Sigmoid colon (tissue), 7 donors: ENCODE data around the gene SLC39A6. TPM values are rescaled to one million over a fixed set of nuclear protein-coding genes. Genes with fewer than 3 reads are reported as not detected.
"Not testable (repeated sequence)": the region's sequence is repeated elsewhere in the genome, so short reads cannot be mapped to it uniquely, and the experiment has no call there.

ENCODE experiments used
- DNase-seq: peaks from one replicate; pipeline ENCODE4 v3.0.0-alpha.2; 2019
- H3K27ac ChIP-seq, 4 donors: fragments of 200-600 bp; sonication (generic); one replicate each; pipeline ENCODE4 v1.5.1; 2016 to 2019; ENCODE audit warnings: mild to moderate bottlenecking in 1 of 4
- H3K27me3 ChIP-seq, 3 donors: fragments of 200-600 bp; sonication (generic); one replicate each; pipeline ENCODE4 v1.5.1; 2019; ENCODE audit warnings: mild to moderate bottlenecking in 1 of 3
- H3K36me3 ChIP-seq, 4 donors: fragments of 200-600 bp; sonication (generic); one replicate each; pipeline ENCODE4 v1.5.1; 2016 to 2019
- H3K4me1 ChIP-seq, 4 donors: fragments of 200-600 bp; sonication (generic); one replicate each; pipeline ENCODE4 v1.5.1; 2017 to 2019
- H3K4me3 ChIP-seq, 4 donors: fragments of 200-600 bp; sonication (generic); one replicate each; pipeline ENCODE4 v1.5.1; 2017 to 2019; ENCODE audit warnings: mild to moderate bottlenecking in 2 of 4, moderate library complexity in 1 of 4
- H3K9me3 ChIP-seq, 4 donors: fragments of 200-600 bp in 3 of 4; sonication (generic) in 3 of 4; one replicate each; pipeline versions ENCODE4 v1.5.1 to v1.6.1; 2013 to 2019
- CTCF ChIP-seq, 4 experiments: fragments of 450-650 bp in 3 of 4; fragments of 200-600 bp in 1 of 4; IDR thresholded peaks; one replicate each; pipeline ENCODE4 v1.5.1; 2016 to 2019; ENCODE audit warnings: antibody characterized with exemption in 4 of 4, mild to moderate bottlenecking in 3 of 4, moderate library complexity in 2 of 4
- EP300 ChIP-seq, 4 donors: sonication (generic); formaldehyde crosslinking; IDR thresholded peaks; one replicate each; pipeline ENCODE4 v1.6.1; 2017; ENCODE audit warnings: antibody characterized with exemption in 4 of 4
- POLR2A ChIP-seq, 2 donors: fragments of 450-650 bp; IDR thresholded peaks; one replicate each; pipeline ENCODE4 v1.6.1; 2016; ENCODE audit warnings: antibody characterized with exemption in 2 of 2, mild to moderate bottlenecking in 2 of 2, moderate library complexity in 2 of 2
- POLR2AphosphoS5 ChIP-seq, 4 donors: sonication (generic); formaldehyde crosslinking; IDR thresholded peaks; one replicate each; pipeline ENCODE4 v1.6.1; 2017; ENCODE audit warnings: antibody characterized with exemption in 4 of 4
- WGBS, 2 donors: extraction: QIAGEN DNeasy Blood & Tissue Kit; methylation state at CpG; one replicate each; pipeline ENCODE4 v1.1.7; 2013; 5-methylcytosine and 5-hydroxymethylcytosine counted together
- intact Hi-C: fragments of 100-400 bp; cut with DNase I; formaldehyde crosslinking; loops from one replicate; pipeline ENCODE4 v1.15.1; 2023
- polyA plus RNA-seq, 3 donors: library from polyadenylated mRNA; stranded (reverse); fragments of 200-250 nt; gene quantifications; one replicate each; pipeline ENCODE4 v1.2.3, GENCODE V29; 2013
- total RNA-seq, 4 donors: library from RNA; depleted of rRNA; stranded (reverse); fragments of >200 nt; gene quantifications; one replicate each; pipeline ENCODE4 v1.1.0, GENCODE V29; 2016
- donor health status: healthy with polysubstance abuse.
- donor health status: Bipolar disorder and iron deficiency.
- donor health status: healthy.

SLC39A6 gene
- total and polyA plus RNA-seq, 7 donors, result 1.8 to 34.6 (median 28.1) TPM

DNA sequence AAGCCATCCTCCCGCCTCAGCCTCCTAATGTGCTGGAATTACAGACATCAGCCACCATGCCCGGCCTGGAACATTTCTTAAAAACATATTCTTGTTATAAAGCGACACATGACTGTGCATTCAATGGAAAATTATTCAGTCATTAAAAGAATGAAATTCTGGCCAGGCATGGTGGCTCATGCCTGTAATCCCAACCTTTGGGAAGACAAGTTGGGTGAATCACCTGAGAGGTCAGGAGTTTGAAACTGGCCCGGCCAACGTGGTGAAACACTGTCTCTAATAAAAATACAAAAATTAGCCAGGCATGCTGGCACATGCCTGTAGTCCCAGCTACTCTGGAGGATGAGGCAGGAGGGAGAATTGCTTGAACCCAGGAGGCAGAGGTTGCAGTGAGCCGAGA lies 40.1 kb downstream of the SLC39A6 start:
- Histone ChIP-seq H3K9me3 (no peaks in the 10 kb centered on the region), H3K4me3 (no peak overlapping the region), H3K4me1 (no peaks in the 10 kb centered on the region), H3K27ac (no peak overlapping the region), H3K36me3 (no peaks in the 10 kb centered on the region), H3K27me3 (no peaks in the 10 kb centered on the region)
- no peak for DNase-seq
- TF ChIP-seq CTCF (IDR thresholded peaks at IDR 0.05), result no peak
- TF ChIP-seq POLR2AphosphoS5 (IDR thresholded peaks at IDR 0.05), result no peak
- TF ChIP-seq POLR2A (IDR thresholded peaks at IDR 0.05), result no peak
- TF ChIP-seq EP300 (IDR thresholded peaks at IDR 0.05), result no peak
- 88 to 89% methylated on average over 6 of the region's 6 CpGs for WGBS, 2 donors
- intact Hi-C loops, result no loop called here

DNA sequence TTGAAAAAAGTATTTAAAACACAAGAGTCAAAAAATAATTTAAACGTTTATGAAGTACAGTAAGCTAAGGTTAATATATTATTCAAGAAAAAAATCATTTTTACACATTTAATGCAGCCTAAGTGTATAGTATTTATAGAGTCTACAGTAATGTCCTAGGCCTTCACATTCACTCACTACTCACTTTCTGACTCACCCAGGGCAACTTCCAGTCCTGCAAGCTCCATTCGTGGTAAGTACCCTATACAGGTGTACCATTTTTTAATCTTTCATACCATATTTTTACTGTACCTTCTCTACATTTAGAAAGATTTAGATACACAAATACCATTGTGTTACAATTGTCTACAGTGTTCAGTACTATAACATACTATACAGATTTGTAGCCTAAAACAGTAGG lies 40.9 kb downstream of the SLC39A6 start:
- Histone ChIP-seq H3K36me3 (no peaks in the 10 kb centered on the region), H3K9me3 (no peaks in the 10 kb centered on the region), H3K27ac (no peak overlapping the region), H3K27me3 (no peaks in the 10 kb centered on the region), H3K4me1 (no peaks in the 10 kb centered on the region), H3K4me3 (no peak overlapping the region)
- 75 to 83% methylated on average over 2 of the region's 2 CpGs for WGBS, 2 donors
- TF ChIP-seq EP300 (IDR thresholded peaks at IDR 0.05) (no peak), CTCF (IDR thresholded peaks at IDR 0.05) (no peak), POLR2AphosphoS5 (IDR thresholded peaks at IDR 0.05) (no peak), POLR2A (IDR thresholded peaks at IDR 0.05) (no peak)
- intact Hi-C loops, result no loop called here
- no peak for DNase-seq

GRCh38 chr18:36086186-36086585 lies 43.0 kb downstream of the SLC39A6 start:
- TF ChIP-seq POLR2A (IDR thresholded peaks at IDR 0.05), result no peak
- TF ChIP-seq POLR2AphosphoS5 (IDR thresholded peaks at IDR 0.05), result no peak
- no peak for TF ChIP-seq CTCF (IDR thresholded peaks at IDR 0.05)
- TF ChIP-seq EP300 (IDR thresholded peaks at IDR 0.05), result no peak
- intact Hi-C loops, result no loop called here
- H3K36me3 ChIP-seq, result no peaks in the 10 kb centered on the region
- H3K4me3 ChIP-seq, result no peak overlapping the region
- 83 to 88% methylated on average over 8 of the region's 8 CpGs for WGBS, 2 donors
- H3K27me3 ChIP-seq, result no peaks in the 10 kb centered on the region
- peaks cover 0 to 3% (median 0%) of the 10 kb centered on the region in 4 donors for H3K9me3 ChIP-seq
- H3K4me1 ChIP-seq, result no peaks in the 10 kb centered on the region
- no peak for DNase-seq
- no peak overlapping the region for H3K27ac ChIP-seq

- no peak overlapping the region for H3K4me3 ChIP-seq
- H3K4me1 ChIP-seq, result no peaks in the 10 kb centered on the region
- WGBS, 2 donors, result 81 to 86% methylated on average over 4 of the region's 4 CpGs
- no peak overlapping the region for H3K27ac ChIP-seq
- no peaks in the 10 kb centered on the region for H3K27me3 ChIP-seq
- TF ChIP-seq EP300 (IDR thresholded peaks at IDR 0.05), result no peak
- no peak for TF ChIP-seq CTCF (IDR thresholded peaks at IDR 0.05)
- TF ChIP-seq POLR2A (IDR thresholded peaks at IDR 0.05), result no peak
- TF ChIP-seq POLR2AphosphoS5 (IDR thresholded peaks at IDR 0.05), result no peak
- intact Hi-C loops, result no loop called here
- no peak for DNase-seq
- peaks cover 0 to 3% (median 0%) of the 10 kb centered on the region in 4 donors for H3K9me3 ChIP-seq
- H3K36me3 ChIP-seq, result no peaks in the 10 kb centered on the region
These were observed 43.9 kb downstream of the SLC39A6 start for GRCh38 chr18:36085195-36085594.

DNA sequence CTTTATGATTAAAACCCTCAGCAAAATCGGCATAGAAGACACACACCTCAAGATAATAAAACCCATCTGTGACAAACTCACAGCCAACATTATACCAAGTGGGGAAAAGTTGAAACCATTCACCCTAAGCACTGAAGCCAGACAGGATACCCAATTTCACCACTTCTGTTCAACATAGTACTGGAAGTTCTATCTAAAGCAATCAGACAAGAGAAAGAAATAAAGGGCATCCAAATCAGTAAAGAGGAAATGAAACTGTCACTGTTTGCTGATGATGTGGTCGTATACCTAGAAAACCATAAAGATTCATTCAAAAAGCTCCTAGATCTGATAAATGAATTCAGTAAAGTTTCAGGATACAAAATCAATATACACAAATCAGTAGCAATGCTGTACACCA lies 45.4 kb downstream of the SLC39A6 start:
- Histone ChIP-seq H3K27ac (no peak overlapping the region), H3K4me1 (no peaks in the 10 kb centered on the region), H3K36me3 (no peaks in the 10 kb centered on the region), H3K27me3 (no peaks in the 10 kb centered on the region), H3K9me3 (peaks cover 0 to 3% (median 0%) of the 10 kb centered on the region in 4 donors), H3K4me3 (no peak overlapping the region)
- TF ChIP-seq EP300 (IDR thresholded peaks at IDR 0.05), result no peak
- no peak for TF ChIP-seq POLR2A (IDR thresholded peaks at IDR 0.05)
- no peak for TF ChIP-seq CTCF (IDR thresholded peaks at IDR 0.05)
- no peak for TF ChIP-seq POLR2AphosphoS5 (IDR thresholded peaks at IDR 0.05)
- 37 to 57% methylated on average over 2 of the region's 2 CpGs for WGBS, 2 donors
- DNase-seq, result no peak
- intact Hi-C loops, result no loop called here

GRCh38 chr18:36081118-36081517 lies 48.0 kb downstream of the SLC39A6 start:
- 92 to 96% methylated on average over 2 of the region's 2 CpGs for WGBS, 2 donors

More at GRCh38 chr18:36081118-36081517, 48.0 kb downstream of the SLC39A6 start:
- H3K9me3 ChIP-seq, H3K4me1 ChIP-seq, H3K36me3 ChIP-seq, H3K27me3 ChIP-seq, DNase-seq, H3K27ac ChIP-seq, H3K4me3 ChIP-seq, intact Hi-C loops: not testable (repeated sequence)
